ENCODE data around the gene AFDN.

The AFDN gene

GRCh38 chr6:167915139-167915538 lies 88.4 kb downstream of the AFDN start:
- ChIA-PET POLR2A (no interaction called here), CTCF (no interaction called here)
- TF ChIP-seq BHLHE40 (IDR thresholded peaks at IDR 0.05; ENCODE audit: borderline replicate concordance), result no peak
- TF ChIP-seq ELF4 (IDR thresholded peaks at IDR 0.05), result no peak
- TF ChIP-seq, protein P1, sequence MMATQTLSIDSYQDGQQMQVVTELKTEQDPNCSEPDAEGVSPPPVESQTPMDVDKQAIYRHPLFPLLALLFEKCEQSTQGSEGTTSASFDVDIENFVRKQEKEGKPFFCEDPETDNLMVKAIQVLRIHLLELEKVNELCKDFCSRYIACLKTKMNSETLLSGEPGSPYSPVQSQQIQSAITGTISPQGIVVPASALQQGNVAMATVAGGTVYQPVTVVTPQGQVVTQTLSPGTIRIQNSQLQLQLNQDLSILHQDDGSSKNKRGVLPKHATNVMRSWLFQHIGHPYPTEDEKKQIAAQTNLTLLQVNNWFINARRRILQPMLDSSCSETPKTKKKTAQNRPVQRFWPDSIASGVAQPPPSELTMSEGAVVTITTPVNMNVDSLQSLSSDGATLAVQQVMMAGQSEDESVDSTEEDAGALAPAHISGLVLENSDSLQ (IDR thresholded peaks at IDR 0.05), result no peak
- no peak for TF ChIP-seq L3MBTL2 (conservative IDR thresholded peaks at IDR 0.05)
- no peak for TF ChIP-seq CTBP1 (IDR thresholded peaks at IDR 0.05; ENCODE audit: borderline replicate concordance)
- no peak for TF ChIP-seq HDGF (IDR thresholded peaks at IDR 0.05; ENCODE audit: borderline replicate concordance)
- TF ChIP-seq FOXK2 (IDR thresholded peaks at IDR 0.05), result no peak
- no peak for TF ChIP-seq TARDBP (IDR thresholded peaks at IDR 0.05)
- TF ChIP-seq FOXM1 (IDR thresholded peaks at IDR 0.05; ENCODE audit: borderline replicate concordance), result no peak
- no peak for TF ChIP-seq SUZ12 (IDR thresholded peaks at IDR 0.05)
- no peak for TF ChIP-seq ZNF384 (IDR thresholded peaks at IDR 0.05)
- no peak for TF ChIP-seq LEF1 (IDR thresholded peaks at IDR 0.05; ENCODE audit: borderline replicate concordance)
- no peak for TF ChIP-seq NFRKB (IDR thresholded peaks at IDR 0.05)
- no peak for TF ChIP-seq FOXA1 (IDR thresholded peaks at IDR 0.05)
- no peak for TF ChIP-seq ARNT (IDR thresholded peaks at IDR 0.05)
- no peak for TF ChIP-seq SP1 (IDR thresholded peaks at IDR 0.05)
- DNase-seq (ENCODE audit: extremely low spot score), result no peak

- POLR2A ChIA-PET, result no interaction called here
- no peak for TF ChIP-seq TARDBP (IDR thresholded peaks at IDR 0.05)
- TF ChIP-seq CTBP1 (IDR thresholded peaks at IDR 0.05; ENCODE audit: borderline replicate concordance), result no peak
- TF ChIP-seq, protein P1 (IDR thresholded peaks at IDR 0.05), result no peak
- TF ChIP-seq FOXM1 (IDR thresholded peaks at IDR 0.05; ENCODE audit: borderline replicate concordance), result no peak
- TF ChIP-seq L3MBTL2 (conservative IDR thresholded peaks at IDR 0.05), result no peak
- CTCF ChIA-PET, result no interaction called here
- no peak for DNase-seq (ENCODE audit: extremely low spot score)
These were observed 90.9 kb downstream of the AFDN start for GRCh38 chr6:167917551-167918154.

- ChIA-PET POLR2A (no interaction called here), CTCF (no interaction called here)
- no peak for DNase-seq (ENCODE audit: extremely low spot score)
- TF ChIP-seq CTBP1 (IDR thresholded peaks at IDR 0.05; ENCODE audit: borderline replicate concordance) (no peak), NFRKB (IDR thresholded peaks at IDR 0.05) (no peak), BHLHE40 (IDR thresholded peaks at IDR 0.05; ENCODE audit: borderline replicate concordance) (no peak), L3MBTL2 (conservative IDR thresholded peaks at IDR 0.05) (no peak), FOXM1 (IDR thresholded peaks at IDR 0.05; ENCODE audit: borderline replicate concordance) (no peak), HDGF (IDR thresholded peaks at IDR 0.05; ENCODE audit: borderline replicate concordance) (no peak), TARDBP (IDR thresholded peaks at IDR 0.05) (no peak), ZNF384 (IDR thresholded peaks at IDR 0.05) (no peak), SUZ12 (IDR thresholded peaks at IDR 0.05) (no peak), FOXK2 (IDR thresholded peaks at IDR 0.05) (no peak), ARNT (IDR thresholded peaks at IDR 0.05) (no peak), LEF1 (IDR thresholded peaks at IDR 0.05; ENCODE audit: borderline replicate concordance) (no peak), ELF4 (IDR thresholded peaks at IDR 0.05) (no peak)
- TF ChIP-seq, protein P1 (IDR thresholded peaks at IDR 0.05), result no peak
These were observed 92.0 kb downstream of the AFDN start for GRCh38 chr6:167918548-167919278.

GRCh38 chr6:167919349-167919748 lies 92.6 kb downstream of the AFDN start:
- ChIA-PET CTCF (no interaction called here), POLR2A (no interaction called here)
- TF ChIP-seq, protein P1 (IDR thresholded peaks at IDR 0.05), result no peak
- TF ChIP-seq ELF4 (IDR thresholded peaks at IDR 0.05), result no peak
- TF ChIP-seq FOXM1 (IDR thresholded peaks at IDR 0.05; ENCODE audit: borderline replicate concordance), result no peak
- TF ChIP-seq SP1 (IDR thresholded peaks at IDR 0.05), result no peak
- no peak for TF ChIP-seq ZNF384 (IDR thresholded peaks at IDR 0.05)
- DNase-seq (ENCODE audit: extremely low spot score), result no peak

- no peak for DNase-seq (ENCODE audit: extremely low spot score)
- ChIA-PET CTCF (no interaction called here), POLR2A (no interaction called here)
- TF ChIP-seq, protein P1 (IDR thresholded peaks at IDR 0.05), result no peak
- TF ChIP-seq SUZ12 (IDR thresholded peaks at IDR 0.05), result no peak
- no peak for TF ChIP-seq FOXK2 (IDR thresholded peaks at IDR 0.05)
- TF ChIP-seq HDGF (IDR thresholded peaks at IDR 0.05; ENCODE audit: borderline replicate concordance), result no peak
- TF ChIP-seq ELF4 (IDR thresholded peaks at IDR 0.05), result no peak
- no peak for TF ChIP-seq FOXA1 (IDR thresholded peaks at IDR 0.05)
- no peak for TF ChIP-seq SP1 (IDR thresholded peaks at IDR 0.05)
- no peak for TF ChIP-seq FOXM1 (IDR thresholded peaks at IDR 0.05; ENCODE audit: borderline replicate concordance)
- TF ChIP-seq LEF1 (IDR thresholded peaks at IDR 0.05; ENCODE audit: borderline replicate concordance), result no peak
- no peak for TF ChIP-seq TARDBP (IDR thresholded peaks at IDR 0.05)
- no peak for TF ChIP-seq NFRKB (IDR thresholded peaks at IDR 0.05)
- no peak for TF ChIP-seq ARNT (IDR thresholded peaks at IDR 0.05)
- TF ChIP-seq CTBP1 (IDR thresholded peaks at IDR 0.05; ENCODE audit: borderline replicate concordance), result no peak
- no peak for TF ChIP-seq ZNF384 (IDR thresholded peaks at IDR 0.05)
- no peak for TF ChIP-seq BHLHE40 (IDR thresholded peaks at IDR 0.05; ENCODE audit: borderline replicate concordance)
These were observed 93.5 kb downstream of the AFDN start for GRCh38 chr6:167920165-167920564.
